Measurements from ENCODE around the gene UBTD2. TPM values are rescaled to one million over a fixed set of nuclear protein-coding genes. Genes with fewer than 3 reads are reported as not detected.
"Not testable (repeated sequence)": the region's sequence is repeated elsewhere in the genome, so short reads cannot be mapped to it uniquely, and the experiment has no call there.

Gene UBTD2
- total RNA-seq, 1 experiment from 2014 or later, result 22.6 TPM

- H3K9ac ChIP-seq (ENCODE audit: low read length), result no peak overlapping the region
- ATAC-seq (no peak), DNase-seq (no peak)
- TF ChIP-seq, protein P1, sequence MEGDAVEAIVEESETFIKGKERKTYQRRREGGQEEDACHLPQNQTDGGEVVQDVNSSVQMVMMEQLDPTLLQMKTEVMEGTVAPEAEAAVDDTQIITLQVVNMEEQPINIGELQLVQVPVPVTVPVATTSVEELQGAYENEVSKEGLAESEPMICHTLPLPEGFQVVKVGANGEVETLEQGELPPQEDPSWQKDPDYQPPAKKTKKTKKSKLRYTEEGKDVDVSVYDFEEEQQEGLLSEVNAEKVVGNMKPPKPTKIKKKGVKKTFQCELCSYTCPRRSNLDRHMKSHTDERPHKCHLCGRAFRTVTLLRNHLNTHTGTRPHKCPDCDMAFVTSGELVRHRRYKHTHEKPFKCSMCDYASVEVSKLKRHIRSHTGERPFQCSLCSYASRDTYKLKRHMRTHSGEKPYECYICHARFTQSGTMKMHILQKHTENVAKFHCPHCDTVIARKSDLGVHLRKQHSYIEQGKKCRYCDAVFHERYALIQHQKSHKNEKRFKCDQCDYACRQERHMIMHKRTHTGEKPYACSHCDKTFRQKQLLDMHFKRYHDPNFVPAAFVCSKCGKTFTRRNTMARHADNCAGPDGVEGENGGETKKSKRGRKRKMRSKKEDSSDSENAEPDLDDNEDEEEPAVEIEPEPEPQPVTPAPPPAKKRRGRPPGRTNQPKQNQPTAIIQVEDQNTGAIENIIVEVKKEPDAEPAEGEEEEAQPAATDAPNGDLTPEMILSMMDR (conservative IDR thresholded peaks at IDR 0.05; ENCODE audit: low read depth, low read length), result no peak
- no peak for TF ChIP-seq EZH2phosphoT487 (IDR thresholded peaks at IDR 0.05; ENCODE audit: borderline replicate concordance, low read length)
- no peak for TF ChIP-seq EZH2 (IDR thresholded peaks at IDR 0.05; ENCODE audit: low read length, unreplicated experiment)
- ChIA-PET POLR2A (ENCODE audit: unreplicated experiment) (no interaction called here), CTCF (no interaction called here)
- no peak overlapping the region for H2AFZ ChIP-seq (ENCODE audit: low read length)
- no peaks in the 10 kb centered on the region for H3K9me3 ChIP-seq (ENCODE audit: low read length)
- H3K27ac ChIP-seq (ENCODE audit: low read length), result no peak overlapping the region
- H3K9me2 ChIP-seq (replicated peaks; ENCODE audit: low read length), result no peaks in the 10 kb centered on the region
- H3K4me2 ChIP-seq (ENCODE audit: low read length), result no peak overlapping the region
- H3K79me2 ChIP-seq (ENCODE audit: low read length), result no peaks in the 10 kb centered on the region
- BruUV-seq (replicated peaks), result no TSS peak
- H3F3A ChIP-seq (ENCODE audit: low read length, unreplicated experiment), result no peaks in the 10 kb centered on the region
- H3K36me3 ChIP-seq (ENCODE audit: low read depth, low read length), result no peaks in the 10 kb centered on the region
- no peaks in the 10 kb centered on the region for H4K20me1 ChIP-seq (ENCODE audit: low read length)
- intact Hi-C loops (cut with micrococcal nuclease), result no loop called here
- no peaks in the 10 kb centered on the region for H3K4me1 ChIP-seq (ENCODE audit: insufficient read depth, low read length)
- H3K27me3 ChIP-seq (ENCODE audit: low read length), result no peaks in the 10 kb centered on the region
- H3K4me3 ChIP-seq (ENCODE audit: low read length), result no peak overlapping the region
Observed at GRCh38 chr5:172200476-172200875, 83.1 kb downstream of the UBTD2 start.

- ATAC-seq (no peak), DNase-seq (no peak)
- H3K4me2 ChIP-seq (ENCODE audit: low read length), result no peak overlapping the region
- no peaks in the 10 kb centered on the region for H4K20me1 ChIP-seq (ENCODE audit: low read length)
- H2AFZ ChIP-seq (ENCODE audit: low read length), result no peak overlapping the region
- no peaks in the 10 kb centered on the region for H3K4me1 ChIP-seq (ENCODE audit: insufficient read depth, low read length)
- ChIA-PET CTCF (interaction anchor here (0.6 to 0.7 kb wide), 2 partner anchors 10 to 11 kb away, joined by 3 to 4 read pairs; partner anchors contain the start of gene STK10), POLR2A (ENCODE audit: unreplicated experiment) (no interaction called here)
- no peaks in the 10 kb centered on the region for H3K9me3 ChIP-seq (ENCODE audit: low read length)
- no peak overlapping the region for H3K9ac ChIP-seq (ENCODE audit: low read length)
- H3K27me3 ChIP-seq (ENCODE audit: low read length), result no peaks in the 10 kb centered on the region
- no peaks in the 10 kb centered on the region for H3F3A ChIP-seq (ENCODE audit: low read length, unreplicated experiment)
- H3K79me2 ChIP-seq (ENCODE audit: low read length), result no peaks in the 10 kb centered on the region
- TF ChIP-seq, protein P1 (conservative IDR thresholded peaks at IDR 0.05; ENCODE audit: low read depth, low read length), result no peak
- TF ChIP-seq EZH2 (IDR thresholded peaks at IDR 0.05; ENCODE audit: low read length, unreplicated experiment) (no peak), EZH2phosphoT487 (IDR thresholded peaks at IDR 0.05; ENCODE audit: borderline replicate concordance, low read length) (no peak)
- H3K9me2 ChIP-seq (replicated peaks; ENCODE audit: low read length), result no peaks in the 10 kb centered on the region
- BruUV-seq (replicated peaks), result no TSS peak
- intact Hi-C loops (cut with micrococcal nuclease), result no loop called here
- no peak overlapping the region for H3K4me3 ChIP-seq (ENCODE audit: low read length)
- H3K27ac ChIP-seq (ENCODE audit: low read length), result no peak overlapping the region
- H3K36me3 ChIP-seq (ENCODE audit: low read depth, low read length), result no peaks in the 10 kb centered on the region
Observed at GRCh38 chr5:172199446-172199845, 84.1 kb downstream of the UBTD2 start.

DNA sequence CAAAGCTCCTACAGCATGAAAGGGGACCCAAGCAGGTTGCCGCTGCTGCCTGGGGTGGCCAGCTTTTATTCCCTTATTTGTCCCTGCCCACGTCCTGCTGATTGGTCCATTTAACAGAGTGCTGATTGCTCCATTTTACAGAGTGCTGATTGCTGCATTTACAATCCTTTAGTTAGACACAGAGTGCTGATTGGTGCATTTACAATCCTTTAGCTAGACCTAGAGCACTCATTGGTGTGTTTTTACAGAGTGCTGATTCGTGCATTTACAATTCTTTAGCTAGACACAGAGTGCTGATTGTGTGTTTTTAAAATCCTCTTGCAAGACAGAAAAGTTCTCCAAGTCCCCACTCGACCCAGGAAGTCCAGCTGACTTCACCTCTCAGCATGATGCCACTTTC is 85.8 kb downstream of the UBTD2 start:
- H4K20me1 ChIP-seq (ENCODE audit: low read length); H3K27ac ChIP-seq (ENCODE audit: low read length); ATAC-seq; H3K79me2 ChIP-seq (ENCODE audit: low read length); H3K36me3 ChIP-seq (ENCODE audit: low read depth, low read length); H3K4me3 ChIP-seq (ENCODE audit: low read length); H3K9me3 ChIP-seq (ENCODE audit: low read length); POLR2A ChIA-PET (ENCODE audit: unreplicated experiment); H3F3A ChIP-seq (ENCODE audit: low read length, unreplicated experiment); intact Hi-C loops (cut with micrococcal nuclease); CTCF ChIA-PET; H3K9me2 ChIP-seq (replicated peaks; ENCODE audit: low read length); DNase-seq; BruUV-seq (replicated peaks); H3K27me3 ChIP-seq (ENCODE audit: low read length); H3K9ac ChIP-seq (ENCODE audit: low read length); H3K4me1 ChIP-seq (ENCODE audit: insufficient read depth, low read length); H3K4me2 ChIP-seq (ENCODE audit: low read length); H2AFZ ChIP-seq (ENCODE audit: low read length): not testable (repeated sequence)

Measured in PC-3 (cell line).